Measurements from ENCODE around the gene B3GAT3. TPM values are rescaled to one million over a fixed set of nuclear protein-coding genes. Genes with fewer than 3 reads are reported as not detected.

Gene B3GAT3
- total and polyA plus RNA-seq, 2 of the 8 experiments (the other 6 are each of a cell fraction or from before 2014, with no cell fraction given) = 28.0 to 39.0 TPM

GRCh38 chr11:62573592-62574362 is 48.0 kb downstream of the B3GAT3 start, which contains the start of gene EEF1G (continued):
- TF ChIP-seq CHD7 (IDR thresholded peaks at IDR 0.05; ENCODE audit: insufficient replicate concordance, low read length) = no peak

Data from H1 (cell line).